Type B pancreatic cell (in vitro differentiated cells): ENCODE data around the gene ATRN. TPM values are rescaled to one million over a fixed set of nuclear protein-coding genes. Genes with fewer than 3 reads are reported as not detected.

ENCODE experiments used
- DNase-seq: peaks from one replicate; pipeline ENCODE4 v3.0.0; 2021; ENCODE audit warnings: mixed read lengths; ENCODE audit not compliant: unreplicated experiment; ENCODE audit errors: extremely low spot score
- H3K27ac Mint-ChIP-seq: 2 replicates; pipeline ENCODE4 v1.8.0; 2021; ENCODE audit warnings: mild to moderate bottlenecking, mixed read lengths
- H3K27me3 Mint-ChIP-seq: 2 replicates; pipeline ENCODE4 v1.8.0; 2021; ENCODE audit warnings: mixed read lengths
- H3K36me3 Mint-ChIP-seq: 2 replicates; pipeline ENCODE4 v1.8.0; 2021; ENCODE audit warnings: mixed read lengths
- H3K4me1 Mint-ChIP-seq: one replicate; pipeline ENCODE4 v1.8.0; 2021; ENCODE audit warnings: mixed read lengths; ENCODE audit not compliant: unreplicated experiment
- H3K4me3 Mint-ChIP-seq: 2 replicates; pipeline ENCODE4 v1.8.0; 2021; ENCODE audit warnings: mild to moderate bottlenecking, mixed read lengths
- H3K9me3 Mint-ChIP-seq: 2 replicates; pipeline ENCODE4 v1.8.0; 2021; ENCODE audit warnings: mixed read lengths
- CTCF ChIP-seq: fragments of 200-600 bp; sonication (generic); conservative IDR thresholded peaks from 2 replicates; pipeline ENCODE4 v1.5.0; 2021; ENCODE audit warnings: antibody characterized with exemption, mild to moderate bottlenecking
- total RNA-seq: library from RNA; stranded (reverse); gene quantifications from 2 replicates; pipeline ENCODE4 v1.2.1, GENCODE V29; 2021; ENCODE audit warnings: low replicate concordance

The ATRN gene
- total RNA-seq, 1 donor from 2014 or later: 36.9 TPM

GRCh38 chr20:3576363-3576762, 105.5 kb downstream of the ATRN start:
- no peaks in the 10 kb centered on the region for H3K4me1 Mint-ChIP-seq
- DNase-seq: no peak
- H3K36me3 Mint-ChIP-seq: peaks cover 14% of the 10 kb centered on the region
- no peak overlapping the region for H3K27ac Mint-ChIP-seq
- H3K27me3 Mint-ChIP-seq: no peaks in the 10 kb centered on the region
- no peak overlapping the region for H3K4me3 Mint-ChIP-seq
- H3K9me3 Mint-ChIP-seq: no peaks in the 10 kb centered on the region
- no peak for TF ChIP-seq CTCF

GRCh38 chr20:3577366-3577765, 106.5 kb downstream of the ATRN start:
- TF ChIP-seq CTCF: no peak
- no peaks in the 10 kb centered on the region for H3K4me1 Mint-ChIP-seq
- no peak overlapping the region for H3K4me3 Mint-ChIP-seq
- DNase-seq: no peak
- no peaks in the 10 kb centered on the region for H3K27me3 Mint-ChIP-seq
- H3K27ac Mint-ChIP-seq: no peak overlapping the region
- peaks cover 14% of the 10 kb centered on the region for H3K36me3 Mint-ChIP-seq
- no peaks in the 10 kb centered on the region for H3K9me3 Mint-ChIP-seq

- no peak overlapping the region for H3K4me3 Mint-ChIP-seq
- peaks cover 23% of the 10 kb centered on the region for H3K36me3 Mint-ChIP-seq
- H3K9me3 Mint-ChIP-seq: no peaks in the 10 kb centered on the region
- DNase-seq: no peak
- no peaks in the 10 kb centered on the region for H3K4me1 Mint-ChIP-seq
- no peak for TF ChIP-seq CTCF
- H3K27ac Mint-ChIP-seq: no peak overlapping the region
- no peaks in the 10 kb centered on the region for H3K27me3 Mint-ChIP-seq
These were observed 109.6 kb downstream of the ATRN start for GRCh38 chr20:3580412-3580811.

GRCh38 chr20:3583765-3584164, 112.9 kb downstream of the ATRN start:
- DNase-seq: no peak
- Mint-ChIP-seq H3K27me3 (no peaks in the 10 kb centered on the region), H3K4me3 (no peak overlapping the region), H3K9me3 (peaks cover 6% of the 10 kb centered on the region), H3K4me1 (no peaks in the 10 kb centered on the region), H3K36me3 (peaks cover 41% of the 10 kb centered on the region), H3K27ac (no peak overlapping the region)
- TF ChIP-seq CTCF: no peak

GRCh38 chr20:3586093-3586492, 115.3 kb downstream of the ATRN start:
- TF ChIP-seq CTCF: no peak
- DNase-seq: no peak
- Mint-ChIP-seq H3K27me3 (no peaks in the 10 kb centered on the region), H3K4me1 (no peaks in the 10 kb centered on the region), H3K9me3 (peaks cover 6% of the 10 kb centered on the region), H3K4me3 (no peak overlapping the region), H3K27ac (no peak overlapping the region), H3K36me3 (peaks cover 46% of the 10 kb centered on the region)

- Mint-ChIP-seq H3K4me1 (no peaks in the 10 kb centered on the region), H3K36me3 (peaks cover 41% of the 10 kb centered on the region), H3K27ac (no peak overlapping the region), H3K27me3 (no peaks in the 10 kb centered on the region), H3K4me3 (no peak overlapping the region), H3K9me3 (peaks cover 6% of the 10 kb centered on the region)
- no peak for TF ChIP-seq CTCF
- no peak for DNase-seq
These were observed 119.3 kb downstream of the ATRN start for GRCh38 chr20:3590164-3590563.
